Sigmoid colon (tissue), 4 donors: ENCODE measurements around the gene HERC3.

Experiments
- EP300 ChIP-seq, 4 donors: sonication (generic); formaldehyde crosslinking; IDR thresholded peaks; one replicate each; pipeline ENCODE4 v1.6.1; 2017; ENCODE audit warnings: antibody characterized with exemption in 4 of 4
- POLR2A ChIP-seq, 2 donors: fragments of 450-650 bp; IDR thresholded peaks; one replicate each; pipeline ENCODE4 v1.6.1; 2016; ENCODE audit warnings: antibody characterized with exemption in 2 of 2, mild to moderate bottlenecking in 2 of 2, moderate library complexity in 2 of 2
- POLR2AphosphoS5 ChIP-seq, 4 donors: sonication (generic); formaldehyde crosslinking; IDR thresholded peaks; one replicate each; pipeline ENCODE4 v1.6.1; 2017; ENCODE audit warnings: antibody characterized with exemption in 4 of 4
- TF ChIP-seq, protein P1 (sequence below), 4 experiments: fragments of 450-650 bp in 3 of 4; fragments of 200-600 bp in 1 of 4; IDR thresholded peaks; one replicate each; pipeline ENCODE4 v1.5.1; 2016 to 2019; ENCODE audit warnings: antibody characterized with exemption in 4 of 4, mild to moderate bottlenecking in 3 of 4, moderate library complexity in 2 of 4

DNA sequence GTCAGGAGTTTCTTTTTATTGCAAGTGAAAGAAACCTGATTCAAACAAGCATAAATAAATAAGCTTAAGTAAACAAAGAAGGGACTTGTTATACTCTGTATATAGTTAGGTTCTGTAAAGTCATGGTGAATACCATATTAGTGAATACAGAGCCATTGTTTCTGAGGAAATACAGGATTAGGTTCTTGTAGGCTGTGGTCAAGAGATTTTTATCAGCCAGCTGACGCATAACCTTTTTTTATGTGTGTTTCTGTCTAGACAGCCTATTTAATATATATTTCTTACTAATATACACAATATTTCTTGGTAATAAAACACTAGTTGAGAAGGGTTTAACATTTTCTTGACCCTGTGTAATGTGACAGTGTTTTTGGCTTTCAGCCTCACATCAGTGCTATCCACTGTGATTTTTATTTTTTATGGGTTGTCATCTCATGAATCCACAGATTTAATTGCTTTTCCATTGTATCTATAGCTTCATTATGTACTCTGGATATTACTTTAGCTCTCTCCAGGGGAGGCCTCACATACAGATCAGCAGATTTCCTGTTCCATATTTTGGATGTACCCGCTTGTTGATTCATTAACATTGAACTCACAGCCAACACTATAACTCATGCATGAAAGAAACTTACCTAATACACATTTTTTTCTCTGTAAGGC, 8.0 kb downstream of the HERC3 start:
- TF ChIP-seq, protein P1, sequence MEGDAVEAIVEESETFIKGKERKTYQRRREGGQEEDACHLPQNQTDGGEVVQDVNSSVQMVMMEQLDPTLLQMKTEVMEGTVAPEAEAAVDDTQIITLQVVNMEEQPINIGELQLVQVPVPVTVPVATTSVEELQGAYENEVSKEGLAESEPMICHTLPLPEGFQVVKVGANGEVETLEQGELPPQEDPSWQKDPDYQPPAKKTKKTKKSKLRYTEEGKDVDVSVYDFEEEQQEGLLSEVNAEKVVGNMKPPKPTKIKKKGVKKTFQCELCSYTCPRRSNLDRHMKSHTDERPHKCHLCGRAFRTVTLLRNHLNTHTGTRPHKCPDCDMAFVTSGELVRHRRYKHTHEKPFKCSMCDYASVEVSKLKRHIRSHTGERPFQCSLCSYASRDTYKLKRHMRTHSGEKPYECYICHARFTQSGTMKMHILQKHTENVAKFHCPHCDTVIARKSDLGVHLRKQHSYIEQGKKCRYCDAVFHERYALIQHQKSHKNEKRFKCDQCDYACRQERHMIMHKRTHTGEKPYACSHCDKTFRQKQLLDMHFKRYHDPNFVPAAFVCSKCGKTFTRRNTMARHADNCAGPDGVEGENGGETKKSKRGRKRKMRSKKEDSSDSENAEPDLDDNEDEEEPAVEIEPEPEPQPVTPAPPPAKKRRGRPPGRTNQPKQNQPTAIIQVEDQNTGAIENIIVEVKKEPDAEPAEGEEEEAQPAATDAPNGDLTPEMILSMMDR (IDR thresholded peaks at IDR 0.05), result no peak
- TF ChIP-seq POLR2A (IDR thresholded peaks at IDR 0.05) (no peak), POLR2AphosphoS5 (IDR thresholded peaks at IDR 0.05) (peak in 1 of 4 donors; percentile 9), EP300 (IDR thresholded peaks at IDR 0.05) (no peak)
